Camera-type eye (tissue), 1 donor: Measurements from ENCODE around the gene CERS2. TPM values are rescaled to one million over a fixed set of nuclear protein-coding genes. Genes with fewer than 3 reads are reported as not detected.

ENCODE experiments used
- total RNA-seq: library from RNA; depleted of rRNA; stranded (reverse); fragments of >200 nt; gene quantifications from one replicate; pipeline ENCODE4 v1.2.3, GENCODE V29; 2014

The CERS2 gene
- total RNA-seq = 62.3 TPM

GRCh38 chr1:150974580-150975478 is at the start of gene CERS2:
Gene CERS2, minus strand, starts transcription at chr1:150974835. Its CDS starts 5,745 bp downstream, at chr1:150969090.

DNA sequence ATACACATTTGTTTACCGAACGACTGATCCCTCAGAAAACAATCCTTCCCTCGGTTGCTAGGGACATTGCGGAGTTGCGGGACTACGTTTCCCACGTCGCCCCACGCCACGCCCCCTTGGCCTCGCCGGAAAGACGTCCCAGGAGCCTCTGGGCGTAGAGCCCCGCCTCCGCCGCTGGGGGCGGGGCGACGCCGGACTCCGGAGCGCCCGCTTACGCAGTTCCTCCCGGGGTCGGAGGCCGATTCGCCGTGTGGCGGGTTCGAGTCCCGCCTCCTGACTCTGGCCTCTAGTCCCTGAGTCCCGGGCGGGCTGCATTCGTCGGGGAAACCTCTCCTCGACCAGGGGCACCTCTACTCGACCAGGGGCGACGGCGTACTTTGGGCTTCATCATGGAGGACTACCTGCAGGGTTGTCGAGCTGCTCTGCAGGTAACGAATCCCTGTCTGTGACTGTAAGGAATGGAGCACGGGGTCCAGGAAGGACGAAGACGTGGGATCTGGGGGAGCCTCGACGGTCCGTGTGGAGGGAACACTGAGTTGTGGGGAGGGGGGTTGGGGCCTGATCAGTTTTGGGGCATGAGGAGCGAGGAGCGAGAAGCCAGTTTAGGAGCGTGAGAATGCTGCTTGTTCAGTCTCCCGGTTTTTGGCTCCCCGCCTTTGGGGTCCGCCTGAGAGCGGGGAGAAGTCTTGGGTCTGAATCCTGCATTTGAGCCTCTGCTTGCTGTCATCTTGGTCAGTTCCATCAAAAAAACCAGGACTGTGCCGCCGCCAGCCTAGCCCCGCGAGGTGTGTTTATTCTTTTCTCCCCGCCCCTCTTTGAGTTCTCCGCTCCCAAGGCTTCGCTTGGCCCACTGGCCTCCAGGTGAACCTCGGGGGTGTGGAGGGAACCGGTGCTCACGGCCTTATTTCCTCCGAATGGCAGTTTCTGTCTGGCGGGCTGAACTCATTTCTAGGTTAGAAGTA is 33.9 kb upstream of the CERS2 start, which contains the start of gene PRUNE1:
TSS of gene PRUNE1 (plus strand) at position 206 of the 962 bp plus-strand sequence. CDS start at position 390, 184 bp downstream.

DNA sequence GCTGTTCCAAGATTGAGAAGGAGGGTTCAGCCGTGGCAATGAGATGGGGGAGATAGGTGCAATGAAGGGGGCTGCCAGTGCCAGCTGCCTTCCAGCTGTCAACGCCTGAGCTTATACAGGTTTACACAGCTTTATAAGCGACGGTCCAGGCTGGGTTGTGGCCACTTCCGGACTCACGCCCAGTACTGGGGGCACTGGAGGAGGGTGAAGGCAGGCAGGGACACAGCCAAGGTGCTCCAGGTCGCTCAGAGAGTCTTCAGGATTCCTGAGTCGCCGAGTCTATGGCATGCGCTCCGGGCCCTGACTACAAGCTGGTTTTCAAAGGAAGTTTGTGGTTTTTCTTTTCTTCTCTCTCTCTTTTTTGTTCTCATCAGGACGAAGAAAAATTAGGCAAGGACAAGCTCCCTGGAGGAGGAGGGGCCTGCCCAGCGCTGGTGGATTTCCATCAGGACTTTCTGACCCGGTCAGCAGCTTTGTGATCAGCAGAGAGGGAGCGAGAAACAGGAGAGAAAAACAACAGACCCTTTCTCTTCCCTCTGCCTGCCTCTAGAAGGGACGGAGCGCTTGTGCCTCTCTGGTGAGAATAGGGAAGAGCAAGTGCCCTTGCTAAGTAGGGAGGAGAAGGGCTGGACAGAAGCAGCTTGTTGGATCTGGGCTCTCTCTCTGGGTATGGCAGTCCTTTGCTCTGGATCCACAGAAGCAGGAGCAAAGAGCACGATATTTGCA is 31.9 kb upstream of the CERS2 start, which contains the start of gene MINDY1:
TSS of gene MINDY1 (minus strand) at position 576 of the 726 bp plus-strand sequence. CDS start 4,285 bp downstream, outside the sequence.

GRCh38 chr1:150981805-150982712 is 7.4 kb upstream of the CERS2 start, which contains the start of gene ANXA9:
Gene ANXA9, plus strand, starts transcription at chr1:150982292. Its CDS starts 814 bp downstream, at chr1:150983106.

DNA sequence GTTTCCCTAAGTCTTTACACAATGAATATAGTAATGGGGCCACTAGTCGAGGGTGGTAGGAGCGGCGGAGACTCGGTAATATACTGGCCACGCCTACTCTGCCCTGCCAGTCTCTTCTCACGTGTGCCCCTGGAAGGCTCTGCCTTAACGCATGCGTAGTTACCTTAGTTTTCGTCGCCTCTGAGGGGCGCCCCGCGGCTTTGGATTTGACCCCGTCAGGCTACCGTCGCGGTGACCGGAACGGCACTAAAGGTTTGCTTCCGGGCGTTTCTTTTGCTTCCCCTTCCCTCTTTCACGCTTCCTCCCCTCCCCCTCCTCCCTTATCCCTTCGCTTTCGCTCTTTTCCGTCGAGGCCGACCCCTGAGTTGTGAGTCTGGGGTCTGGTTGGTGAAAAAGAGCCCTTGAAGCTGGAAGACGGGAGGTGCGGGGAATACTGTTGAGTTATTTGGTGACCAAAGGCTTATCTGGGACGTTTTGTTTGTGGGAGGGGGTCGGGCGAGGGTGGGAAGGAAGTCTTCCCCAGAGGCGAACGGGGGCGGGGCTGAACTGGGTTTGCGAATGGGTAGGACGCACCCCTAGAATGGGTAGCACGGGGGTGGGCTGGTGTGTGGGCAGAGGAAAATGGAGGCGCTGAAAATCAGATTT is 48.4 kb downstream of the CERS2 start, which contains the start of gene SETDB1:
TSS of gene SETDB1 (plus strand) at position 267 of the 645 bp plus-strand sequence. CDS start 1,352 bp downstream, outside the sequence.

Other genes starting within 250 kb of the CERS2 start
- gene CTSS, start 209.1 kb downstream of the CERS2 start, total RNA-seq = 15.2 TPM
- gene CTSK, start 166.6 kb downstream of the CERS2 start, total RNA-seq = 83.6 TPM
- 64.4 TPM for gene ARNT, start 98.2 kb downstream of the CERS2 start, total RNA-seq
- not detected for gene CTXND2, start 87.7 kb downstream of the CERS2 start, total RNA-seq
- gene SETDB1, start 48.5 kb downstream of the CERS2 start, total RNA-seq = 73.4 TPM
- 0.55 TPM for gene ANXA9, start 7.5 kb upstream of the CERS2 start, total RNA-seq
- gene MINDY1, start 32.1 kb upstream of the CERS2 start, total RNA-seq = 24.8 TPM
- gene PRUNE1, start 33.6 kb upstream of the CERS2 start, total RNA-seq = 26.1 TPM
- gene BNIPL, start 61.8 kb upstream of the CERS2 start, total RNA-seq = 9.5 TPM
- gene C1orf56, start 72.9 kb upstream of the CERS2 start, total RNA-seq = 8.9 TPM
- gene CDC42SE1, start 84.8 kb upstream of the CERS2 start, total RNA-seq = 44.4 TPM
- gene MLLT11, start 85.6 kb upstream of the CERS2 start, total RNA-seq = 15.3 TPM
- 25.1 TPM for gene GABPB2, start 95.9 kb upstream of the CERS2 start, total RNA-seq
- gene SEMA6C, start 171.8 kb upstream of the CERS2 start, total RNA-seq = 42.6 TPM
- gene TNFAIP8L2, start 181.8 kb upstream of the CERS2 start, total RNA-seq = 1.9 TPM
- gene LYSMD1, start 191.1 kb upstream of the CERS2 start, total RNA-seq = 19.3 TPM
- 16.5 TPM for gene SCNM1, start 191.3 kb upstream of the CERS2 start, total RNA-seq
- not detected for gene TMOD4, start 201.1 kb upstream of the CERS2 start, total RNA-seq
- gene VPS72, start 215.4 kb upstream of the CERS2 start, total RNA-seq = 52.3 TPM
- gene PIP5K1A, start 223.7 kb upstream of the CERS2 start, total RNA-seq = 117 TPM